AML-193 (cell line): ENCODE measurements around the gene LOXL4.
"Not testable (repeated sequence)": the region's sequence is repeated elsewhere in the genome, so short reads cannot be mapped to it uniquely, and the experiment has no call there.

Experiments used
- DNase-seq, 2 experiments: peaks; one replicate each; lab custom pipeline; 2025; lab: John Stamatoyannopoulos, UW

Gene LOXL4

DNA sequence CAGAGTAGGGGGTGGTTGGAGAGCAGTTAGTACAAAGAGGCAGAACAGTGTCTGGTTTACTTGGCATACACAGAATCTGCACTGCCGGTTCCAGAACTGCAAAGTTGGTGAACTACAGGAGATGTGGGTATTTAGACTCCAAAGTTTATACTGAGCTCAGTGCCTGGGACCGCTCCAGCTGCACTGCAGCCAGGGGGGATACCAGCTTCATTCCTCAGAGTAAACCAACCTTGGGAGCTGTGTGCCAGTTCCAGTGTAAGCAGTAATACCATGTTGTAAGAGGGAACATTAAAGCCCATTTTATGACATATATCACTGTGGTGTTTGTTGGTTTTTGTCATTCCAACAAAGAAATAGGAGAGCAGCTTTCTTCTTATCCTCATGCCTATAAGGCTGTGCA lies 23.4 kb downstream of the LOXL4 start:
- DNase-seq = no peak

DNA sequence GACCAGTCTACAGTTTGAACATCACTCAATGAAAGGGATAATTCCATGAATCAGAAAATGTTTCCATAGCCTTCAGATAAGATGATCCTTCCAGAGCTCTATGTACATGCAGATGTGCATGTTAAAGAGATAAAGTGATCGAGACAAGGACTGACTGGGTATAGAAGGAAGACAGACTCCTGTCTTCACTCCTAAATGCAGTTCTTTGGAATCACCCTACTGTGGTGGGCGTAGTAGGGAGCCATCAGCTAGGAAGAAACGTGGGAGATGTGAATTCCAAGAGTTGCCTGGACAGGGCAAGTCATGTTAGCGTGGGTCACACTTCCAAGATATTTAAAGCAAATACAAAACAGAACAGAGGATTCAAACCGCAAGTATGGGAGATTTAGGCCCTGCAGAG lies 23.9 kb downstream of the LOXL4 start:
- no peak for DNase-seq

DNA sequence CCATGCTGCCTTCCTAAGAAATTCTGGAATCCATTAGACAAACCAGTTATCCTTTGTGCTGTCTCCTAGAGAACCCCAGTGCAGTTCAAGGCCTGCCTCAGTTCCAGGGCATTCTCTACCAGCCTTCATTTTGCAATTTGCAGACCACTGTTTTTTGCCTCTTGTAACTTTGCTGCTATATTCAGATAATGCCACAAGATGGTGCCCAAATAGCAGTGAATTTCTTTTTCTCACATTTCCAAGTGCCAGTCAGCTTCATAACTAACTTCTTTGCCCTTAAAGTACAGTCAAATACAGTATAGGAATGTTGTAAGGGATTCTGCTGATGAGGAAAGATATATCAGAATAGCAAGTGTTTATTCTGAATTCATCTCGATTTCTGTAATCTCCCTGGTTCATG lies 25.2 kb downstream of the LOXL4 start:
- peak in 1 of 2 experiments; percentile 34 for DNase-seq

DNA sequence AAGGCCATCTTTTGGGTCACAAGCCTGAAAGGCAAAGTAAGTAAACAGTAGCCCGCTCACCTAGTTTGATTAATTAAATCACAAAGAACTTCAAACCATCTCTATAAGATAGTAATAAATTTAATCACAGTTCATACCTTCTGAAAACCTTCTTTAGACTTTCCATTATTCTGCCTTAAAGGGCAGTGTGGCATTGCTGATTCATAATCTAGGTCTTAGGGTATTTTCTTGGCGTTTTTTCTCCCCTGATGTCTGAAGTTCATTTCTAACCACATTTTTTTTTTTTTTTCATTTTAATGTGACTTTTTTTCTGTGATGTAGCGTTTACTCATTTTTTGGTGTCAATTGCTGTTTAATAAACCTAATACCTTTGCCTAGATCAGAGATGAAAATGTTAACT lies 27.5 kb downstream of the LOXL4 start:
- DNase-seq = no peak

DNA sequence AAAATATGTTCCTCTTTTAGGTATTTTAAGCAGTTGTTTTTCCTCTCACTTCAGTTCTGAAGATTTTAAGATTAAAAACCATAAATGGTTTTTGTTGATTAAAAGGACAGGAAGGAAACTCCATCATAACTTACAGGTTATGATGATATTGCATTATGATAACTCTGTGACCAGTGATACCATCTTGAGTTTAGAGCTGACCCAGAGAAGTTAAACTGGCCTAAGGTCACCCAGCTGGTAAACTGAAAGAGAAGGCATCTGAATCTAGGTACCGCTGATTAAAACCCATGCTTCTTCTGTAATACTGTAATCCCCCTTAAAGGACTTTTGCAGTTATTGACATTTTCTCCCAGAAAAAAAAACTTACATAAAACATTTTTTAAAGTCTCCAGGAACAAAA lies 29.6 kb downstream of the LOXL4 start:
- no peak for DNase-seq

DNA sequence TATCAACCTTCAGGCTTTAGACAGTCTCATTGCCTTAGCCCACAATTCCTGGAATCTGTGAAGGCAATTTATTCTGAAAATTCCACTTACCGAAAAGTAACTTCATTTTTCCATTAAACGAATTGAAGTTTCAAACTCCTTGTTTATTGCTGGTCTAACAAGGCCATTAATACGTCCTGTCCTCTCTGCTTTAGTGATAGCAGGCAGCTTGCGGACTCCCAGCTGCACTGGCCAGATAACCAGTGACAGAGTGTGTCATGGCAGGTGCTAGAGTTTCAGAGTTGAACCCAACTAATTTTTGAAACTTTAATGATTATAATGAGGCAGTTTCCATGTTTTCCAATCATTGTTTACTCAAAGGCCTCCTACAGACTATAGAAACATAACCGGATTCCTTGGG lies 31.1 kb downstream of the LOXL4 start:
- no peak for DNase-seq

DNA sequence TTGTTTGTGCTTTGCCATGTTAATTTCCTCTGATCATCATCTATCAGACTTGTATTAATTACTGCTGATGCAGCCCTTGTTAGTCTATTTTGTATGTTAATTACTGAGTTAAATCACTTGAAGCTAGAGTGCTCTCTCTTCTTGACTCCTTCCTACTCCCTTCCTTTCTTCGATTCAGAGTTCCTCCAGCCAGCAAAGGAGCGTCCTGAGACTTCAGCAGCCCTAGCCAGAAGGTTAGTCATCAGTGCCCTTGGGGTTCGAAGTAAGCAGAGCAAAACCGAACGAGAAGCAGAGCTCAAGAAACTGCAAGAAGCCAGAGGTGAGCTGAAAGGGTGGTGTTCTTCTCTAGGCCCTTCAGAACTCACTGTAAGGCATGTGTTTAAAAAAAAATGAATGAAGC lies 32.1 kb downstream of the LOXL4 start:
- DNase-seq = no peak

DNA sequence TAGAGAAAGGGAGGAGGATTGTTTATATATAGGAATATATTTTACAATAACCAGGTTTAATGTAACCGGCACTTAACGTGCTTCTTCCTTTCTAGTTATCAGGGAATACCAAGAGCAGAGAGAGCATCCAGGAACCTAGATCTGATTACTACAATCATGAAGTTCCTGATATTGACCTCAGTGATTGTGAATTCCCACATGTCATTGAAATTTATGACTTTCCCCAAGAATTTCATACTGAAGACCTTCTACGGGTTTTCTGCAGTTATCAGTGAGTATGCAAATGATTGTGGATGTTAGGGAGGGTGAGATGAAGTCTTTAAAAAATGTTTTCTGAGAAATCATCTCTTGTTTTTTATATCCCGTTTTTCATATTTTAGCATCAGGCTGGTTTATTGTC lies 36.6 kb downstream of the LOXL4 start:
- DNase-seq = no peak

DNA sequence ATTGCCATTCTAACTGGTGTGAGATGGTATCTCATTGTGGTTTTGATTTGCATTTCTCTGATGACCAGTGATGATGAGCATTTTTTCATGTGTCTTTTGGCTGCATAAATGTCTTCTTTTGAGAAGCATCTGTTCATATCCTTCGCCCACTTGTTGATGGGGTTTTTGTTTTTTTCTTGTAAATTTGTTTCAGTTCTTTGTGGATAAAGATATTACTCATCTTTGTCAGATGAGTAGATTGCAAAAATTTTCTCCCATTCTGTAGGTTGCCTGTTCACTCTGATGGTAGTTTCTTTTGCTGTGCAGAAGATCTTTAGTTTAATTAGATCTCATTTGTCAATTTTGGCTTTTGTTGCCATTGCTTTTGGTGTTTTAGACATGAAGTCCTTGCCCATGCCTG lies 39.7 kb downstream of the LOXL4 start:
- not testable (repeated sequence) for DNase-seq

DNA sequence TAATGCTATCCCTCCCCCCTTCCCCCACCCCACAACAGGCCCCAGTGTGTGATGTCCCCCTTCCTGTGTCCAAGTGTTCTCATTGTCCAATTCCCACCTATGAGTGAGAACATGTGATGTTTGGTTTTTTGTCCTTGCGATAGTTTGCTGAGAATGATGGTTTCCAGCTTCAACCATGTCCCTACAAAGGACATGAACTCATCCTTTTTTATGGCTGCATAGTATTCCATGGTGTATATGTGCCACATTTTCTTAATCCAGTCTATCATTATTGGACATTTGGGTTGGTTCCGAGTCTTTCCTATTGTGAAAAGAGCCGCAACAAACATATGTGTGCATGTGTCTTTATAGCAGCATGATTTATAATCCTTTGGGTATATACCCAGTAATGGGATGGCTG lies 40.3 kb downstream of the LOXL4 start:
- DNase-seq = not testable (repeated sequence)

DNA sequence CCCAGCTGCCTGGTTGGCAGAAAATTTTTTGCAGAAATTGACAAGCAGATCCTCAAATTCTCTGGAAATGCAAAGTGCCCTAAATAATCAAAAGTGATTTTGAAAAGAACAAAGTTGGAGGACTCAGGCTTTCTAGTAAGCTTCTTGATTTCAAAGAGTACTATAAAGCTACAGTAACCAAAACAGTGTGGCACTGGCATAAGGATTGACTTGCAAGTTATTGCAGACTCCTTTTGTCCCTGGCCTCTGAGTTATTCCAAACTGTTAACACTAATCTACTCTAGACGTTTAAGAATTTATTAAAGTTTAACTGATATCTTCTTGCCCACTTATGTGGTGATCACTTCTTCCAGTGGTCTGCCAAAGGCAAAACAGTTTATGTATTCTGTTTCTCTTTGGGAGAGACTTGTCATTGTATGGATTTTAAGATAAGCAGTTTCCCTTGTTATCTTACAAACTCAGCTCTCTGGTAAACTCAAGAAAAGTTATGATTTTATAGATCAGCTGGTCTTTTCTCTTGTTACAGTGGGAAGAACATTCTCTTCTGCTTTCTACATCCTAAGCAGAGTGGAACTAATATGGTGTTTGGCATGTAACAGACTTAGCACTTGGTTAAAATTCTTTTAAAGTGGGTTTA lies 41.4 kb downstream of the LOXL4 start:
- no peak for DNase-seq

DNA sequence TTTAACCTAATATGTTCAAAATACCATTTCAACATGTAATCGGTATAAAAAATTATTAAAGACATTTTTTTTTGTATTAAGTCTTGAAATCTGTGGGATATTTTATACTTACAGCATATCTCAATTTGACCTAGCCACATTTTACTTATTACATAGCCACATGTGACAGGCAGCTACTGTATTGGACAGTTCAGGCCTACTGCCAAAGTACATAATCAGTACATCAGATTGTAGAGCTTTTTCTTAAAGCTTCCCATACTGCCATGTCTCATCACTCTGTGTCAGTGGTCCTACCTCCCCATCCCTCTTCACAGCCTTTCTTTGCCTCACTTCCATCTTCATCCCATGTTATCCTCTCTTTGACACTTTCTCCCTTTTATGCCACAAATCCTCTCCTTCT lies 43.0 kb downstream of the LOXL4 start:
- no peak for DNase-seq

DNA sequence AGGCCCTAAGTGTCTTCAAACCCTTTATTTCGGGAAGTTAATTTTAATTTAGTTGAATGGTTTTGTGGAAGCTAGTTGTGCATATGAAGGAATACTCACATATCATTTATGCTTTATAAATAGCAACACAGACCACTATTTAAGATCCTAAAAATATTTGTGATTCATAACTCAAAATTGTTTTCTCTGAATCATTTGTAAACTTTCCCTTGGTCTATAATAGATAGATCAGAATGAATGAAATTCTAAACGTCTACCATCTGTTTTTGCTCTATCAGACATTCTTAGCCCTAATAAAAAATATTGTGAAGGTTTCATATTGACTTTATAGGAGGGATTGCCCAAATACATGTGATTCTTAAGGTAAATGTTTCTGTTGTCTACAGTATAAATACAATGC lies 43.5 kb downstream of the LOXL4 start:
- DNase-seq = no peak

DNA sequence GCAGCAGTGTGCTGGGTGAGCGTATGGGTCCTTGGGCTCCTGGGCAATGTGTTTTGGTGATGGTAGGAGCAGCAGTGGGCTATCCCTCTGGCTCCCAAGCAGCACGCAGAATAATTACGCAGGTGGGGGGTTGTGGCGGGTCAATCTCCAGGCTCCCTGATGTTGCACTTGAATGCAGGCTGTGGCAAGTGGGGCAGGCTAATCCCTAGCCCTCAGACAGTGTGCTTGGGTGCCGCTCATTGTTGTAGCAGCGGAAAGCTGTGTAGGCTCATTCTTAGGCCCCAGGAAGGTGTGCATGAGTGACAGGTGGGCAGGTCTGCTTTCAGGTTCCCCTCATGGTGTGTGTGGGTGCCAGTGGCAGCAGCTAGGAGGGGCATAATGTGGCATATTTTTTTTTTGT lies 44.1 kb downstream of the LOXL4 start:
- no peak for DNase-seq

DNA sequence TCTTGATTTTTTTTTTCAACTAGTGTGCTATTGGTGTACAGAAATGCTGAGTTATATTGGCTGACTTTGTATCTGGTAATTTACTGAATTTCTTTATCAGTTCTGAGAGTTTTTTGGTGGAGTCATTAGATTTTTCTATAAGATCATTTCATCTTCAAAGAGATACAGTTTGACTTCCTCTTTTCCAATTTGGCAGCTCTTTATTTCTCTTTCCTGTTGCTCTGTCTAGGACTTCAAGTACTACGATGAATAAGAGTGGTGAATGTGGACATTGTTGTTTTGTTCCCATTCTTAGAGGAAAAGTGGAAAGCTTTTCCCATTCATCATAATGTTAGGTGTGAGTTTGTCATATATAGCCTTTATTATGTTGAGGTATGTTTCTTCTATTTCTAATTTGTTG lies 50.2 kb downstream of the LOXL4 start:
- DNase-seq = peak; percentile 25 to 48

DNA sequence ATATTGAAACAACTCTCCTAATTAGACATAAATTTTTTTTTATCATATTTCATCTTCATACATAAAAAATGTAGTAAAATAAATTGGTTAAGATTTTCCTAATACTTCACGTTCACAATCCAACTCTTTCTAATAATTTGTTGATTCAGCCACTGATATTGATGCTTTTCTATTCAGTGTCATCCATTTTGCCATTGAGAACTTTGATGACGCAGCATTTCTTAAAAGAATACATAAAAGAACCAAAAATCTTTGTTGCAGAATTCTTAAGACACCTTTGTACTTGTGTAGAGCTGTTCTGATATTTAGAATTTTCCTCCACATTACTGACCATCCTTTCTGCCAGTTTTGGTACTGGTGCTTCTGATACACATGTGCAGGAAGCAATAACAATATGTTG lies 52.6 kb downstream of the LOXL4 start:
- no peak for DNase-seq

DNA sequence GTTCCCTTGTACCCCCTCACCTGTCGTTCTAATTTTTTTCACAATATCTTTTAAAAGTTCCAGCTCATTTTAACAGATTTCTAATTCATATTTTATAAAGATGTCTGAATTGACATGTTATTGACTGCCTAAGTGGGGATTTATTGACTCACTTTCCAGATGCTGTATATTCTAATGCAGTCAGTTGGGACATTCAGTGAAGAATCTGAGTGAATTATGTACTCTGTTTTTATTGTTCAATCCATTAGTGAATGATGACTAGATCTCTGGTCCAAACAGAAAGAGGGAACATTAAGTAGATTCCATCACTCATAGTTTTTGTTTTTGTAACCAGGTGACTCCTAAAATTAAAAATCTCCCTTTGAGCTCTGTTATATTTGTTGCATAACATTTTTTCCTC lies 54.3 kb downstream of the LOXL4 start:
- DNase-seq = no peak

DNA sequence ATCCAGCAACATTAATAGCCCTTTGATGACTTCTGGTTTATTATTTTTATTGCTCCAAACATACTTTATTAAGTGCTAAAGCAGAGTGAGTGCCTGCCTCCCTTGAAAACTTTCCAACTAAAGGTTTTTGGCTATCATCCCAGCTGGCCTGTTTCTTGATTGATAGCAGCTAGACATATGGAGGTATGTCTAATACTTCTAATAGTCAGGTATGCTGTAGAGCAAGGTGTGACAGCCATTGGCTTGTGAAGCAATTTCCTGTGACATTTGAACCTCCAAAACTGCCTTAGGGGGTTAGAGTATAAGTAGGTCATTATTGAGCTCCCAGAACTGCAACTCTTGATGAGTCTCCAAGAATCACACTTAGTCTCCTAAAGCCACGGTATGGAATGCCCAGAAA lies 55.8 kb downstream of the LOXL4 start:
- DNase-seq = no peak

DNA sequence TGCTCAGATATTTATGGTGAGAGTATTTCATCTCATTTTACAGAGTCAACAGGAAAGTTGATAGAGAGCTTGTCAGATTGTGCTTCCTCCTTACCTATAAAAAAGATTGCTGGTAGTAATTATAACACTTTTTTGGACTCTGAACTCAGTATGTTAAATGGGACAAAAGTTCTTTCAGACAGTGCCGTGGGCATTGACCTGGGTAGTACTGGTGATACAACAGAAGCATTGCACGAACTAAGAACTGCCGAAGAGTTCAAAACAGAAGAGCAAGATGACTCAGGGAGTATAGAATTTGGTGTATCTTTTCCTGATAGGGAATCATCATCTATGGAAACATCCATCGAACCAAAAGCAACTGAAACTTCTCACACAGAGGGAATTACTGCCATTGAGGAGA lies 58.6 kb downstream of the LOXL4 start:
- DNase-seq = no peak

DNA sequence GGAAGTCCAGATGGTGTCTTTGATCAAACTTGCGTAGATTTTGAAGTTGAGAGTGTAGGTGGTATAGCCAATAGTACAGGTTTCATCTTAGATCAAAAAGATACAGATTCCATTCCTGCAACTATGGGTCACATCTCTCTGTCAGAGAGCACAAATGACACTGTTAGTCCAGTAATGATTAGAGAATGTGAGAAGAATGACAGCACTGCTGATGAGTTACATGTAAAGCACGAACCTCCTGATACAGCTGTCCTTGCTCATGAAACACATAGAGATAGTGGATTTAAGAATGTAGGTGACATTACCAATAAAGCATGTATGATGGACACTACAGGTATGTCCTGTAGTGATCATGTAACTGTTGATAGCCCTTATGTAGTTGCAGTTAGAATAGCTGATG lies 59.1 kb downstream of the LOXL4 start:
- DNase-seq = no peak

DNA sequence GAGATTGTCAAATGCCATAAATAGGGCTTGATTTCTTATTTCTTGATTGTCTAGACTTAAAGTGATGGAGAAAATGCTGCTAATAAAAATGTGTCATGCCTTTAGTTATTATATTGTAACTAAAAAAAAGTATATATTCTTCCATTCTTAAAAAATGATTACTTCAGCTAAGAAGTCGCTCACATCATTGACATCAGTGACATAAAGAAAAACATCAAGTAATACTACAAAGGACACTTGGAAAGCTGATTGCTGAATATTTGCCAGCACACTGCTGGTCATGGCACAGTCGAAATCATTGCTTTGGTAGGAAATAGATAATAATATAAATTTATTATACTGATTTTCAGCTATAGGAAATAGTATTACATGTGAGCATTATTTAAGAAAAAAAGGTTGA lies 62.6 kb downstream of the LOXL4 start:
- DNase-seq = no peak

DNA sequence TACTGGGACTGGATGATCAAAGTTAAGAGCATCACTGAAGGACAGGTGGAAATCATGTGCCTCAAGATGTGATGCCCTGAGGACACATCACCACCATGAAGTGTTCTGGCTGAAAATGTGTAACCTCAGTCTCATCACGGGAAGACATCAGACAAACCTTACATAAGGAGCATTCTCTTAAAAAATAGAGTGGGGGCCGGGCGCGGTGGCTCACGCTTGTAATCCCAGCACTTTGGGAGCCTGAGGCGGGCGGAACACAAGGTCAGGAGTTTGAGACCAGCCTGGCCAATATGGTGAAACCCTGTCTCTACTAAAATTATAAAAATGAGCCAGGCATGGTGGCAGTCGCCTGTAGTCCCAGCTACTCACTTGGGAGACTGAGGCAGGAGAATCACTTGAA lies 65.6 kb downstream of the LOXL4 start:
- DNase-seq = no peak

DNA sequence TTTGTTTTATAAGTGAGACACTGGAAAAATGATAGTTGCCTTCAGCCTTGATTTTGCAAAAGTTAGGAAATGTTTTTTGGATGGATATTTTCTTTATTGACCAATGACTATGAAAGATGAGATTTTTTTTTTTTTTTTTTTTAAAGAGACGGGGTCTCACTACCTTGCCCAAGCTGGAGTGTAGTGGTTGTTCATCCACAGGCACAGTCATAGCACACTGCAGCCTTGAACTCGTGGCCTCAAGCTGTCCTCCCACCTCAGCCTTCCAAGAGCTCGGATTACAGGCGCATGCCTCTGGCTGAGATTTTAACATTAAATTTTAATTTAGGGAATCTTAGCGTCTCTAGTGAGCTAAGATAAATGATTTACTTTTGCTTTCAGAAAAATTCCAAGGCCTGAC lies 66.2 kb downstream of the LOXL4 start:
- no peak for DNase-seq
